ENCODE data around the gene ADCY5.

DNA sequence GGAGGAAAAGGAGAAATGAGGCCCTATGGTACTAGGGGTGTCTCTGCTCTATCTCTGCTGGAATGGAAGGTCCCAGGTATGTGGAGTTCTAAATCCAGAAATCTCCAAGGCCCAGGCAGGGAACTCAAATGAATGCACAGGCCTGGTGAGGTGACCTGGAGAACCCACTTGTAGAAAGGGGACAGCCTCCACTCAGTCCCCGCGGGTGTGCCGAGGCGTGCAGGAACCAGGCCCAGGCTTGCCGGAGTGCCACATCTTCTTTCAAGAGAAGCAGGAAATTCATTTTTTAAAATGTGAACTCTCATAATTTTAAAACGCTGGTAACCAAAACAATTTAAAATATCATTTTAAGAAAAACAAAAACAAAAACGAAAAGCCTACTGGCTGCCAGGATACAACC lies 32.2 kb upstream of the ADCY5 start:
- TF ChIP-seq, protein P1, sequence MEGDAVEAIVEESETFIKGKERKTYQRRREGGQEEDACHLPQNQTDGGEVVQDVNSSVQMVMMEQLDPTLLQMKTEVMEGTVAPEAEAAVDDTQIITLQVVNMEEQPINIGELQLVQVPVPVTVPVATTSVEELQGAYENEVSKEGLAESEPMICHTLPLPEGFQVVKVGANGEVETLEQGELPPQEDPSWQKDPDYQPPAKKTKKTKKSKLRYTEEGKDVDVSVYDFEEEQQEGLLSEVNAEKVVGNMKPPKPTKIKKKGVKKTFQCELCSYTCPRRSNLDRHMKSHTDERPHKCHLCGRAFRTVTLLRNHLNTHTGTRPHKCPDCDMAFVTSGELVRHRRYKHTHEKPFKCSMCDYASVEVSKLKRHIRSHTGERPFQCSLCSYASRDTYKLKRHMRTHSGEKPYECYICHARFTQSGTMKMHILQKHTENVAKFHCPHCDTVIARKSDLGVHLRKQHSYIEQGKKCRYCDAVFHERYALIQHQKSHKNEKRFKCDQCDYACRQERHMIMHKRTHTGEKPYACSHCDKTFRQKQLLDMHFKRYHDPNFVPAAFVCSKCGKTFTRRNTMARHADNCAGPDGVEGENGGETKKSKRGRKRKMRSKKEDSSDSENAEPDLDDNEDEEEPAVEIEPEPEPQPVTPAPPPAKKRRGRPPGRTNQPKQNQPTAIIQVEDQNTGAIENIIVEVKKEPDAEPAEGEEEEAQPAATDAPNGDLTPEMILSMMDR (IDR thresholded peaks at IDR 0.05; ENCODE audit: poor library complexity) = no peak
- TF ChIP-seq EZH2phosphoT487 (IDR thresholded peaks at IDR 0.05; ENCODE audit: low read depth, severe bottlenecking, unreplicated experiment) (no peak), EZH2 (IDR thresholded peaks at IDR 0.05; ENCODE audit: borderline replicate concordance) (no peak)
